ENCODE results near the gene NOP9.

Gene NOP9

DNA sequence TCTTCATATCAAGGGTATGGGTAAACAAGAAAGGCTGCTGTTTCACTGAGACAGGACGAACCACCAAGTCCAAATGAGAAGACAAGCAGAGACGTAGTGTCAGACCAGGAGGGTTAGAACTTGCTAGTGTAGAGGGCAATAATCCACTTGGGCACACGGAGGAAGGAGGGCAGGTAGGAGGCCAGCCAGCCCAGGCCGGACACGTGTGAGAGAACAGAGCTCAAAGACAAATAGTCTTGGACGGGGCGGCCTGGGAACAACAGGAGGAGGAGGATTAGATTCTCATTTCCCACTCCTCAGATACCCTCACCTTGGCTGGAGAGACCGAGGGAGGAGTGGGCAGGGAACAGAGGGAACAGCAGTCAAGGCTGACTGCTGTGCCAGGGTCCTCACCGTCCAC, 8.9 kb upstream of the NOP9 start:
- Histone ChIP-seq H4K20me1 (ENCODE audit: control insufficient read depth, insufficient read depth, low read depth, low read length) (no peaks in the 10 kb centered on the region), H3K4me1 (ENCODE audit: control insufficient read depth, low read length) (no peaks in the 10 kb centered on the region), H3K79me2 (ENCODE audit: control insufficient read depth, low read length) (no peaks in the 10 kb centered on the region), H3K27ac (ENCODE audit: low read depth, low read length) (no peak overlapping the region), H3K9me3 (ENCODE audit: control insufficient read depth, insufficient read depth, low read length) (no peaks in the 10 kb centered on the region), H3K4me2 (ENCODE audit: low read length) (no peak overlapping the region), H3K27me3 (ENCODE audit: control insufficient read depth, low read length) (no peaks in the 10 kb centered on the region), H3K4me3 (ENCODE audit: low read length) (no peak overlapping the region), H3F3A (ENCODE audit: control insufficient read depth, insufficient read depth) (no peaks in the 10 kb centered on the region), H3K9me2 (replicated peaks; ENCODE audit: control insufficient read depth, low read length) (no peaks in the 10 kb centered on the region), H3K36me3 (ENCODE audit: control insufficient read depth, low read length) (peaks cover 24% of the 10 kb centered on the region)
- TF ChIP-seq EZH2phosphoT487 (IDR thresholded peaks at IDR 0.05; ENCODE audit: borderline replicate concordance, low read length) = no peak
- TF ChIP-seq CTCF (IDR thresholded peaks at IDR 0.05; ENCODE audit: low read depth, low read length, poor library complexity, severe bottlenecking) = no peak

GRCh38 chr14:24291446-24292117, 8.1 kb upstream of the NOP9 start:
- no peaks in the 10 kb centered on the region for H3F3A ChIP-seq (ENCODE audit: control insufficient read depth, insufficient read depth)
- H3K36me3 ChIP-seq (ENCODE audit: control insufficient read depth, low read length) = peaks cover 33% of the 10 kb centered on the region
- H3K9me3 ChIP-seq (ENCODE audit: control insufficient read depth, insufficient read depth, low read length) = no peaks in the 10 kb centered on the region
- H3K9me2 ChIP-seq (replicated peaks; ENCODE audit: control insufficient read depth, low read length) = no peaks in the 10 kb centered on the region
- H3K27me3 ChIP-seq (ENCODE audit: control insufficient read depth, low read length) = no peaks in the 10 kb centered on the region
- H3K4me2 ChIP-seq (ENCODE audit: low read length) = no peak overlapping the region
- TF ChIP-seq CTCF (IDR thresholded peaks at IDR 0.05; ENCODE audit: low read depth, low read length, poor library complexity, severe bottlenecking) (no peak), EZH2phosphoT487 (IDR thresholded peaks at IDR 0.05; ENCODE audit: borderline replicate concordance, low read length) (no peak)
- H3K4me3 ChIP-seq (ENCODE audit: low read length) = no peak overlapping the region
- peaks cover under 1% of the 10 kb centered on the region for H3K4me1 ChIP-seq (ENCODE audit: control insufficient read depth, low read length)
- no peak overlapping the region for H3K27ac ChIP-seq (ENCODE audit: low read depth, low read length)
- no peaks in the 10 kb centered on the region for H3K79me2 ChIP-seq (ENCODE audit: control insufficient read depth, low read length)
- H4K20me1 ChIP-seq (ENCODE audit: control insufficient read depth, insufficient read depth, low read depth, low read length) = no peaks in the 10 kb centered on the region

DNA sequence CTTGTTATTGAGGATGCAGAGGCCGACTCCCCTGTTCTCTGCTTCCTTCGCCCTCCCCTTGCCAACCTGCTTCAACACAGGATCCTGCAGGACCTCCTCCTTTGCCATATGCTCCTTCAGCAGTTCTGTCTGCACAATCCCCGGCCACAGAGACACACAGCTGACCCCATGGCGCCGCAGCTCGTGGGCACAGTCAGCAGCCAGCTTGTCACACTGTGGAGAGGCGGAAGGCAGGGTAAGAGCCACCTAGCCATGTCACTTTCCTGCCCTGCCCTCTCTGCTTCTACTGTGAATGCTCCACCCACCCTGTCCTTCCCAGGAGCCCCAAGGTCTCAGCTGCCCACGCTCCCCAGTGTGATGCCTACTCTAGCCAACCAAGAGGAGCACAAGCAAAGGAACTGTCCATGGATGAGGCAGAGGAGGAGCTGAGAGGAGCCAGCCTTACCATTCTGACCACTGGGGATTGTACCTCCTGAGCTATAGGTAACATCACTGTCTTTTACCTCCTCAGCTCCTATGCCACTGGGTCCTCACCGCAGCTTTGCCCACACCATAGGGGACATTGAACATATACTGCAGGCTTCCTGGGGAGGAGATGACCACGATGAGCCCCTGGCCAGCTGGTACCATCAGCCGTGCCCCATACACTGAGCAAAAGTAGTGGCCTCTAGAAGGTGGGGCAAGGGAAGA, 7.4 kb upstream of the NOP9 start:
- H3K27me3 ChIP-seq (ENCODE audit: control insufficient read depth, low read length) = no peaks in the 10 kb centered on the region
- TF ChIP-seq EZH2phosphoT487 (IDR thresholded peaks at IDR 0.05; ENCODE audit: borderline replicate concordance, low read length) = no peak
- TF ChIP-seq CTCF (IDR thresholded peaks at IDR 0.05; ENCODE audit: low read depth, low read length, poor library complexity, severe bottlenecking) = no peak
- no peak overlapping the region for H3K4me2 ChIP-seq (ENCODE audit: low read length)
- no peaks in the 10 kb centered on the region for H3F3A ChIP-seq (ENCODE audit: control insufficient read depth, insufficient read depth)
- no peak overlapping the region for H3K27ac ChIP-seq (ENCODE audit: low read depth, low read length)
- peaks cover 7% of the 10 kb centered on the region for H3K4me1 ChIP-seq (ENCODE audit: control insufficient read depth, low read length)
- no peaks in the 10 kb centered on the region for H4K20me1 ChIP-seq (ENCODE audit: control insufficient read depth, insufficient read depth, low read depth, low read length)
- H3K36me3 ChIP-seq (ENCODE audit: control insufficient read depth, low read length) = peaks cover 35% of the 10 kb centered on the region
- no peaks in the 10 kb centered on the region for H3K79me2 ChIP-seq (ENCODE audit: control insufficient read depth, low read length)
- H3K4me3 ChIP-seq (ENCODE audit: low read length) = no peak overlapping the region
- H3K9me2 ChIP-seq (replicated peaks; ENCODE audit: control insufficient read depth, low read length) = no peaks in the 10 kb centered on the region
- no peaks in the 10 kb centered on the region for H3K9me3 ChIP-seq (ENCODE audit: control insufficient read depth, insufficient read depth, low read length)
